Coronary artery (tissue), 2 donors: ENCODE results near the gene AK9.
"Not testable (repeated sequence)": the region's sequence is repeated elsewhere in the genome, so short reads cannot be mapped to it uniquely, and the experiment has no call there.

ENCODE experiments used
- DNase-seq: peaks from one replicate; pipeline ENCODE4 v3.0.0-alpha.2; 2017; ENCODE audit warnings: low spot score
- H3K27ac ChIP-seq, 2 donors: fragments of 200-600 bp; sonication (generic); one replicate each; pipeline ENCODE4 v1.5.1; 2016 to 2019
- H3K4me3 ChIP-seq: fragments of 200-600 bp; sonication (generic); 2 replicates; pipeline ENCODE4 v1.5.1; 2016; ENCODE audit warnings: mild to moderate bottlenecking, moderate library complexity
- TF ChIP-seq, protein P1 (sequence below): fragments of 200-600 bp; sonication (generic); IDR thresholded peaks from one replicate; pipeline ENCODE4 v1.5.1; 2019; ENCODE audit warnings: antibody characterized with exemption

Gene AK9

DNA sequence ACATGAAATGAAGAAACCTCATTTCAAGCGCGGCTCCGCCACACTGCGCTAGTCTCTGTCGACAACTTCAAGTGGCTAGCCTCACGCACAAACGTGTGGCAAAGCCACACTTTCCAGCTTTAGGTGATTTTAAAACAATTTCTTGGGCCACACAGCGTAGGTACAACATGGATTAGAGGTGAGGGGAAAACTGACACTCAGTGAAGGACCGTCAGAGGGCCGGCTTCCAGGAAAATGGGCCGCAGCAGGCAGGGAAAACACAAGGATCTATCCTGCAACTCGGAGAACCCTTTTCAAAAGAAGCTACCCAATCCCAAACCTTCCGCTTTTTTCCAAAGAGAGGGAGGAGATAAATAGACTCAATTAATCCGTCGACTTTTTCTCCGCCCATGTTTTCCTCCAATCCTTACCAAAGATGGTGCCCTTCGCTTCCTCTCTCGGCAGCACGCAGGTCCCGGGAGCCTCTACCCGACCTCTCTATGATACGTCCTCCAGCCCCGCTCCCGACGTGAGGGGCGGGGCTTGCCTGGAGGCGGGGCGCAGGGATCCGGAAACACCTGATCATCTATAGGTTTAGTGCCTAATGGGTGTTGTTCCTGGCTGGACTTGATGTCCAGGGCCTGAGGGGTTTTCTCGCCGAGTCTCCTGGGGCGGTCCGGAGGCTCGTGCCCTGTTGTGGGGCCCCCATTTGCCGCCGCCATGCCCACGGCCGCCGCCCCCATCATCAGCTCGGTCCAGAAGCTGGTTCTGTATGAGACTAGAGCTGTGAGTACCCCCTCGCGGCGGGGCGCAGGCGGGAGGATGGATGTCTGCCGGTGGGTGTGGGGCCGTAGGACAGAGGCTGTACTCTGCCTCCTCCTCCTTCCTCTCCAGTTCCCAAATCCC is at the start of gene AK9, which contains the start of gene FIG4:
AK9 (minus strand) TSS at position 466 of the 885 bp plus-strand sequence. CDS start 15,457 bp downstream, outside the sequence.
FIG4 (plus strand) TSS at position 560 of the 885 bp plus-strand sequence; CDS start at position 700, 140 bp downstream.
- peak within 1 kb of the TSS; percentile 87 to 88 for H3K27ac ChIP-seq
- H3K4me3 ChIP-seq = peak within 1 kb of the TSS; percentile 83
- peak; percentile 96 for DNase-seq
- TF ChIP-seq, protein P1, sequence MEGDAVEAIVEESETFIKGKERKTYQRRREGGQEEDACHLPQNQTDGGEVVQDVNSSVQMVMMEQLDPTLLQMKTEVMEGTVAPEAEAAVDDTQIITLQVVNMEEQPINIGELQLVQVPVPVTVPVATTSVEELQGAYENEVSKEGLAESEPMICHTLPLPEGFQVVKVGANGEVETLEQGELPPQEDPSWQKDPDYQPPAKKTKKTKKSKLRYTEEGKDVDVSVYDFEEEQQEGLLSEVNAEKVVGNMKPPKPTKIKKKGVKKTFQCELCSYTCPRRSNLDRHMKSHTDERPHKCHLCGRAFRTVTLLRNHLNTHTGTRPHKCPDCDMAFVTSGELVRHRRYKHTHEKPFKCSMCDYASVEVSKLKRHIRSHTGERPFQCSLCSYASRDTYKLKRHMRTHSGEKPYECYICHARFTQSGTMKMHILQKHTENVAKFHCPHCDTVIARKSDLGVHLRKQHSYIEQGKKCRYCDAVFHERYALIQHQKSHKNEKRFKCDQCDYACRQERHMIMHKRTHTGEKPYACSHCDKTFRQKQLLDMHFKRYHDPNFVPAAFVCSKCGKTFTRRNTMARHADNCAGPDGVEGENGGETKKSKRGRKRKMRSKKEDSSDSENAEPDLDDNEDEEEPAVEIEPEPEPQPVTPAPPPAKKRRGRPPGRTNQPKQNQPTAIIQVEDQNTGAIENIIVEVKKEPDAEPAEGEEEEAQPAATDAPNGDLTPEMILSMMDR = no peak

DNA sequence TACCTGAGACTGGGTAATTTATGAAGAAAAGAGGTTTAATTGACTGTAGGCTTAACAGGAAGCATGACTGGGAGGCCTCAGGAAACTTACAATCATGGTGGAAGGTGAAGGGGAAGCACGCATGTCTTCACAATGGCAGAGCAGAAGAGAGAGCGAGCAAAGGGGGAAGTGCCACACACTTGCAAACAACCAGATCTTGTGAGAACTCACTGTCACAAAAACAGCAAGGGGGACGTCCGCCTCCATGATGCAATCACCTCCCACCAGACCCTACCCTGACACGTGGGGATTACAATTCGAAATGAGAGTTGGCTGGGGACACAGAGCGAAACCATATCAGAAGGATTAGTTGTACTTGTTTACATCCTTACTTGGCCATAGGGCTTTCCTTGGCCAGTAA is 49.8 kb upstream of the AK9 start:
- no peak for DNase-seq
- Histone ChIP-seq H3K4me3 (no peak overlapping the region), H3K27ac (no peak overlapping the region)
- TF ChIP-seq, protein P1 = no peak

DNA sequence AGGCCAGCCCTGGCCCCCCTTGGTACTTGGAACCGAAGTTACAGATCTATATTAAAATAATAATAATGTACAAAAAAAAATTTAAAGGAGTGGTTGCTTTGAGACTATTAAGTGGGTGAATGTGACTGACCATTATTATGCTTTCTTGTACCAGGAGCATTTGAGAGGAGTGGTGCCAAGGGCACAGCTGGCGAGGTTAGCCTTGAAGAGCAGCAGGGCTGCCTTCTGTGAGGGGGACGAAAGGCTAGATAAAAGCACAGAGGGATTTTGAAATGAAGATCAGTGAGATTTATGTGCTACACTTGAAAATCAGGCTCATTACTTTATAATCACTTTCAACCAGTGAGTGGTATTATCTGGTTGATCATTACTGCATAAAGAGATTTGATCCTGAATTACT is 48.7 kb upstream of the AK9 start:
- no peak for DNase-seq
- Histone ChIP-seq H3K27ac (no peak overlapping the region), H3K4me3 (no peak overlapping the region)
- TF ChIP-seq, protein P1 = no peak

DNA sequence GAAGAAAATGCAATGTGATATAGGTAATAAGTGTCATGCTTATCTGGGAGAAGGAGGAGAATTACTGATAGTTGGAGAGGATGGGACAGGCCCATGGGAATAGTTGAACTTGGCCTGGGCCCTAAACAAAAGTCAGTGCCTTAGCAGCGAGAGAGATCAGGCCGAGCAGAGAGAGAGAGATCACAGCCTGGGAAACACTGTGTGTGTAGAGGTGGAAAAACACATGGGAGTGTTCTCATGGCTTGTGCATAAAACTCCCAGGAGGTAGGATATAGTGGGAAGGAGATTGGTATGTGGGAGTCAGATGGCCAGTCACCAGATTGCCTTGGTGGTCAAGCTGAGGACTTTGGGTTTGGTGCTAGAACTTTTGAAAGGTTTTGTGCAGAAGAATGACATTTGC is 47.7 kb upstream of the AK9 start:
- no peak overlapping the region for H3K4me3 ChIP-seq
- TF ChIP-seq, protein P1 = no peak

DNA sequence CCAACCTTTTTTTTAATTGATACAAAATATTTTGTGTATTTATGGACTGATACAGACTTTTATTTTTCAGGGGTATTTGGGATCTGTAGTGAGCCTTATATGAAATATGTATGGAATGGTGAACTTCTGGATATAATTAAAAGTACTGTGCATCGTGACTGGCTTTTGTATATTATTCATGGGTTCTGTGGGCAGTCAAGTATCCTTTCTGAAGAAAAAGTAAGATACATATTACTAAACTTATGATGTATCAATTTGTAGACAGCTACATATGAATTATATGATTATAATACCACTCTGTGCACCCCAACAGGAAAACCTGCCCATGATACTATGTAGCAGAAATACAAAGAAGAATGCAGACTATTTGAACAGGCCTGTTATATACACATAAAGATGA is 47.3 kb upstream of the AK9 start:
- Histone ChIP-seq H3K4me3 (no peak overlapping the region), H3K27ac (no peak overlapping the region)
- TF ChIP-seq, protein P1 = no peak
- DNase-seq = no peak

More for the DNA sequence above, 47.7 kb upstream of the AK9 start:
- H3K27ac ChIP-seq = no peak overlapping the region
- DNase-seq = no peak

DNA sequence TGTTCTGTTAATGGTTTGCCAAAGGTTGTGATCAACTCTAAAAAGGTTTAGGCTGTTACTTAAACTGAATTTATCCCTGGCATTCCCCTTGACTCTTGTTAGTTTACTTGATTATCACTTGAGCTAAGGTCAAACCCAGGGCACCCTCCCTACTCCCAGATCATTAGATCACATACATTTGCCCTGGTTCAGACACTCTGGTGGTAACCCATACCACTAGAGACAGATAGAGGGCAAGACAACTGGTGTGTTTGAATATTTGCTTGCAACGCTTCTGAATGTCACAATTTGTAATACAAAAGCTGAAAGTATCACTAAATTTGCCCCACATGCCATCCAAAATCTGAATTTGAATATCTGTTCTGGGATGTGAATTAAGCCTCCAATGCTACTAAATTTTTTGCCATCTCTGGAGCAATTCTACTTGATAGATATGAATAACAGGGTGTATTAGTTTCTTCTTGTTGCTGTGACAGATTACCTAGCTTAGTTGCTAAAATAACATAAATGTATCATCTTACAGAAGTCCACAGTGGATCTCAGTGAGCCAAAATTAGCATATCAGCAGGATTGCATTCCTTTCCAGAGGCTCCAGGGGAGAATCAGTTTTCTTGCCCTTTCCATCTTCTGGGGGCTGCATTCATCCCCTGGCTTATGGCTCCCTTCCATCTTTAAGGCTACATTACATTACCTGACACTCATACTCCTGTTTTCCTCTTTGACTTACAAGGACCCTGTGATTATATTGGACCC is 45.4 kb upstream of the AK9 start:
- TF ChIP-seq, protein P1 = no peak
- H3K27ac ChIP-seq = no peak overlapping the region
- DNase-seq = no peak
- H3K4me3 ChIP-seq = no peak overlapping the region

DNA sequence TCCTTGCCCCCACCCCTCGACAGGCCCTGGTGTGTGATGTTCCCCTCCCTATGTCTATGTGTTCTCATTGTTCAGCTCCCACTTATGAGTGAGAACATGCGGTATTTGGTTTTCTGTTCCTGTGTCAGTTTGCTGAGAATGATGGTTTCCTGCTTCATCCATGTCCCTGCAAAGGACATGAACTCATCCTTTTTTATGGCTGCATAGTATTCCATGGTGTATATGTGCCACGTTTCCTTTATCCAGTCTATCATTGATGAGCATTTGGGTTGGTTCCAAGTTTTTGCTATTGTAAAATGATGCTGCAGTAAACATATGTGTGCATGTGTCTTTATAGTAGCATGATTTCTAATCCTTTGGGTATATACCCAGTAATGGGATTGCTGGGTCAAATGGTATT is 34.2 kb upstream of the AK9 start:
- H3K4me3 ChIP-seq, DNase-seq, H3K27ac ChIP-seq: not testable (repeated sequence)
